NCI-H128 (cell line): ENCODE measurements around the gene TMPRSS3.

Experiments used
- DNase-seq: peaks from one replicate; lab custom pipeline; 2025; ENCODE audit not compliant: unreplicated experiment; lab: John Stamatoyannopoulos, UW

The TMPRSS3 gene

DNA sequence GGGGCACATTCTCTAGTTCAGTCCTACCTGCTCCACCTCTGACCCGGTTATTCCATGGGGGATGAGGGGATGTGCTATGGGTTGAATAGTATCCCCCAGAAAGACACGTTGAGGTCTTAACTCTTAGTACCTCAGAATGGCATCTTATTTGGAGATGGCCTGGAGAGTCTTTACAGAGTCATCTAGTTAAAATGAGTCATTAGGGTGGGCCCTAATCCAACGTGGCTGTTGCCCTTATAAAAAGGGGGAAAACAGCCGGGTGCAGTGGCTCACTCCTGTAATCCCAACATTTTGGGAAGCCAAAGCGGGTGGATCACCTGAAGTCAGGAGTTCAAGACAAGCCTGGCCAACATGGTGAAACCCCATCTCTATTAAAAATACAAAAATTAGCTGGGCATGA lies 5.7 kb downstream of the TMPRSS3 start:
- no peak for DNase-seq

DNA sequence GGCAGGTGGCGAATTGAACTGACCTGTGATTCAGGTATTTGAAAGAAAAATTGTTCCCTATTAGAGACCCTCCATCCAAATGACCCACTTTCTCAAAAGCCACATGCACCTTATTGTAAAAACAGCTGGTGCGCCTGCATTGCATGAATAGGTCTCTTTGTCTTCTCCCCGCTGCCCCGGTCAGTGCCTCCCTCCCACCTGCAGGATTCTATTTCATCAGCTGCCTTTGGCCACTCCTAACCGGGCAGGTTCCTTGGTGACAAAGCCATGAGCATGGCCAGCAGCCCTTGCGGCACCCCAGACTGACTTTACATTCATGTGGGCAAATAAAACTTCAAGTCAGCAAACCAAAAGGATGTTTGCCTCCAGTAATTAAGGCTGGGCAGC lies 6.4 kb downstream of the TMPRSS3 start:
- no peak for DNase-seq

DNA sequence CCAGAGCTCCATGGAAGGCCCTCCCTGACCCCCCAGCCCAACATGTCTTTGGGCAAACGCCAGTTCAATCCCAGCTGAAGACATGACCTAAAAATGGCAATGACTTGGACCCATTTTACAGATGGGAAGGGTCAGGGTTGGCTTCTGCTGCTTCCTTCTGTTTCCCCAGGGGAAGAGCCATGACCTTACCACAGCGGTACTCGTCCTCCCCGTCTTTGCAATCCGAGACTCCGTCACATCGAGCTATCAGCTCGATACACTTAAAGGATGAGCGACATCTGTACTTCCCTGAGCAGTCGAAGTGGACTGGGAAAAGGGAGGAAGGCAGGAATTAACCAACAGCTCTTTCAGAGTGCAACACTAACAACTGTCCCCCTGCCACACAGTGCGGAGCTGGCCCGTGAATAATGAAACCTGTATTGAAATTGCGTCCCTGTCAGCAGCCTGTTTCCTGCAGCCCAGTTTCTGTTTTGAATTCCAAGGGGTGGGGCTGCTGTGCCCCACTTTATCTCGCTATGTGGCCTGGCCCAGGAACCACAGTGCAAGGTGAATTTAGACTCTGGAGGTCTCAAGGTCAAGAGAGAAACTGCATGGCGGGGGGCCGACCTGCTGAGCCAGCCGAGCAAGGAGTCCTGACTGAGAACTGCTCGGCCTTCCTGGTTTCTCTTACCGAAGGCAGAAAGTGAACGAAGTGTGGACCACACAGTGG lies 7.0 kb downstream of the TMPRSS3 start:
- DNase-seq, result no peak

DNA sequence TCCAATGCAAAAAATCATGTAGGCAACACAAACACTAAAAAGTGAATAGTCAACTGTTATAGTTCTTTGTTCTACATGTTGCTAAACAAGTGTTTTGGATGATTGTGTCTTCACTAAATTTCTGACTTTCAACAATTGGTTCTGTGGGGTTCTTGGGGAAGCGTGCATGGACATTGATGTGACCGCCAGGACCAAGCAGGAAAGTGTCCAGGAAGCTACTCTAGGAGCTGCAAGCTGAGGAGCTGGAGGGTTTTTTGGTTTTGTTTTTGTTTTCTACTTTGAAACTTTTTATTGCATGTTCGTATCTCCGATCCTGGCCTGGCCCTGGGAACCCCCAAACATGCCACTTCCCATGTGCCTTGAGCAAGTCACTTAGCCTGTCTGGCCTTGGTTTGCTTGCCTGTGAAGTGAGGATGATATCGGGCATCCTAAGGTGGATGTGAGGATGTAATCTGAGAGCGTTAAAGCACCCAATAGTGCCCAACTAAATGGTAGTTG lies 8.0 kb downstream of the TMPRSS3 start:
- no peak for DNase-seq

DNA sequence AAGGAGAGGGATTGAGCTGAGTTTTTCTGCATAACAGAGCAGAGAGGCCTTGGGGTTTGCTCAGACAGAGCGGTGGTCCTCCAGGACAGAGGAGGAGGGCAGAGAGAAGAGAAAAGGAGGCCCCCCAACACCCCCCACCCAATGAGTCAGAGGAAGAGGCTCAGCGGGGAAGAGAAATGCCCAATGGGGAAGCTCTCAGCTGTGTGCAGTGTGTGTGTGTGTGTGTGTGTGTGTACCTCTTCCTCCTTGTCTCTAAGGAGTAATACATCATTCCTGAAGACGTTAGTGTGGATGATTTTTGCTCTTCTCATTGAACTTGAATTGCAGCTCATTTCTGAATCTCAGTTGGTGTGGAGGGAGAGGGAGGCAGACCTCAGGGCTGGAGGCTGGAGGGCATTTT lies 8.7 kb downstream of the TMPRSS3 start:
- no peak for DNase-seq

DNA sequence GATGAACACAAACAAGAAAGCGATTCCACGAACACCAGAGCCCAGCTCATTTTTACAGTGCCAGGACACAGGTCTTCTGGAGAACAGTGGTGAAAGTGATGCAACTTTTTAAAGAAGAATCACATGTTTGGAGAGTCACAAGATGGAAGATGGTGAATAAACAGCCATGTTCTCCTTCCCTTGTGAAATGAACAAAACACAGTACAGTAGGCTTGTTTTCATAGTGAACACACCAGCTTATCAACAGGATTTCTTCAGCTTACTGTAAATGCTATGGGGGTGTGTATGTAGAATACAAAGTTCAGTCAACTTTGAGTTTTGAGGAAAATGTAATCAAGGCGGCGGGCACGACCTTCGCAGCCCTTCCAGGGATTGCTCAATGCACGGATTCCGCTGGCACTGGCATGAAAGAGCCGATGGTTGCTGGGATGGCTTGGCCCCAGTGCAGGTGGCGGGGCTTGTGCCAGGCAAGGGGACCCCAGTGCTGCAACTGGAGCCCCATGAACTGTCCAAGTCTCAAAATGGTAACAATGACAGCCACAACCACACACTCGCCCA lies 9.7 kb downstream of the TMPRSS3 start:
- no peak for DNase-seq

DNA sequence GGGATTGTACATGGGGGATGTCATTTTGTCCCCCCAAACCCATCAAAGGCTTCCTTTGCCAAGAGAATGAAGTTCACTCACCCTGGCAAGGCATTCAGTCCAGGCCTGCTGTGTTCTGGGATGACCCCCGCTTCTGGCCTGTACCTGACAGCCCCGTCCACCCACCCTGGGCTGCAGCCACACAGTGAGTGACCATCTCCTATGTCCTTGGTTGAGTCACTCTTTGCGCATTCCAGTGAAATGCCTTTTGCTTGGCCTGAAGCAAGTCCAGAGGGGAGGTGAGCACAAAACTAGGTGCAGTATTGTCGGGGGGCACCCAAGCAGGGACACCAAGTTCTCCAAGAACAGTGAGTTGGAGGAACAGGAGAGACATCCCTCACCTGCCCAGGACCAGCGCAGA lies 10.2 kb downstream of the TMPRSS3 start:
- no peak for DNase-seq

DNA sequence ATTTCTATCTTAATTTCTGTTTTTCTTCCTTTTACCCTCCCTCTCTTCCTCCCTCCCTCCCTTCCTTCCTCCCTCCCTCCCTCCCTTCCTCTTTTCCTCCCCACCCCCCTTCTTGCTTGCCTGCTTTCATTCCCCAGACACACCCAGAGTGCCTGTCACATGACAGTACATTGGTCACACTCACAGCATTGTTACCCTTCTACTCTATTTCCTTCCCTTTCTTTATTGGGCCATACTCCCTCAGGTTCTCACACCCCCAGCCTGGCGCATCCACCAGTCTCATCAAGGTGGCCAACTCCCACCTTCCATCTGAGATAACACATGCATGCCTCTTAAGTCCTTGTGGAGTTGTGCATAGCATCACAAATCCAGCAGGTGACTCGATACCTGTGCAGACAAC lies 10.9 kb downstream of the TMPRSS3 start:
- DNase-seq, result no peak

DNA sequence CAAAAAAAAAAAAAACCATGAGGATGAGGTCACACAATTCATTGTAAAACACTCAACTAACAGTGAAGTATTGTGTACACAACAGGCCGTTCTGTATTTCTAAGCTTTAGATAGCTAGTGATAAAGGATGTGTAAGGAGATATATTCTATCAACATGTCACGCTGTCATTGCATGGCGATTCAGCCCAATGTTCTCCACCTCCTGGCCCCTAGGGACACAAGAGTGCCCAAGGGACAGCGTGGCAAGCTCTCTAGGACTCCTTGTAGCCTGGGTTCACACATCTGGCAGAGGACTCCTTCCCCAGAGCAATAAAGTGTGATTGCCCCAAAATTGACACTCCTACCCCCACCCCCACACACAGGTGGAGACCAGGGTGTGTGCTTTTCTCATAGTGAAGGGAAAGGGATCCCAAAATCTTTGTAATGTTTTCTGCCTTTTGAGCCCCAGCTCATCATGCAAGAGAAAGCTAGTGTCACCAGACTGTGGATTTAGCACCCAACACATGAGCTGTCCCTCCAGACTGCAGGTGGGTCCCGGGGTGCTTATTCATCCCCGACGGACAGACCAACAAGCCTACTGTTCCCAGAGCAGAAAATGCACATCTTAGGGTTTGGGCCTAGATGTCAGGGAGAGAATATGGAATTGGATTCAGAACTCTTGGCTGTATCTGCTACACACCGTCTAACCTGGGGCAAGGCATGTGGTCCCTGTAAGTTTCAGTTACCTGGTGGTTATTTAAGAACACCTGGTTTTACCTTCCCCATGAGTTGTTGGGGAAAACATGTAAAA lies 11.5 kb downstream of the TMPRSS3 start:
- DNase-seq, result no peak

DNA sequence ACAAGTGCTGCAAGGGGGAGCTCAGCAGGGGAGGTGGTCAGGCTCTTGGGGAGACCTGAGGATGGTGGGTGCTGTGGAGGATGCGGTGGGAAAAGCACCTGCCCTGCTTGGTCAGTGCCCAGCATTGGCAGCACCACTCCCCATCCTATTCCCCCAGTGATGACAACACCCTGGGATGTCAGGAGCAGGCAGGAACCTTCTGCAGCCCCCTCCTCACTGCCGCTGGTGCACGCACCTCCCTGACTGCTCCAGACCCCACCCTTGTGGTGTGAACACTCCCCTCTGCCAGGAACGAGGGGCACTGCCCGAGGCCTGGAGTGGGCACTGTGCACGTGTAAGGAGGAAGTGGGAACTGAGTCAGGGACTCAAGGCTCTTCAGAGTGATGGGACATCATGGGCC lies 12.5 kb downstream of the TMPRSS3 start:
- DNase-seq, result no peak

DNA sequence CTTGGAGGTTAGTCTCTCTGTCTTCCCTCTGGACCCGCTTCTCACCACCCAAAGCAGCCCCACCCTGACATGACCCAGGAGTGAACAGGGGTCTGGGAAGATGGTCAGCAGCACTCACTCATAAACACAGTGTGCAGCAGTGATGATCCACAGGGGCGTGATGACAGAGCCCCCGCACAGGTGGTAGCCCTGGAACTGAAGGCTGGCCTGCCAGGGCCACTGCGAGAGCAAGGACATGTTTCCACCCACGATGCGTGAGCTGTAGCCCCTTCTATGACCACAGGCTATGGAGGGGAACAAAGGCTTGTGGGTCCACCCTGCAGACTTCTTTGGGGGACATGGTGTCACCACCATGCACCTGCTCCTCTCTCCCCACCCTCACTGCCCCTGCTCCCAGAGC lies 12.9 kb downstream of the TMPRSS3 start:
- DNase-seq, result no peak

DNA sequence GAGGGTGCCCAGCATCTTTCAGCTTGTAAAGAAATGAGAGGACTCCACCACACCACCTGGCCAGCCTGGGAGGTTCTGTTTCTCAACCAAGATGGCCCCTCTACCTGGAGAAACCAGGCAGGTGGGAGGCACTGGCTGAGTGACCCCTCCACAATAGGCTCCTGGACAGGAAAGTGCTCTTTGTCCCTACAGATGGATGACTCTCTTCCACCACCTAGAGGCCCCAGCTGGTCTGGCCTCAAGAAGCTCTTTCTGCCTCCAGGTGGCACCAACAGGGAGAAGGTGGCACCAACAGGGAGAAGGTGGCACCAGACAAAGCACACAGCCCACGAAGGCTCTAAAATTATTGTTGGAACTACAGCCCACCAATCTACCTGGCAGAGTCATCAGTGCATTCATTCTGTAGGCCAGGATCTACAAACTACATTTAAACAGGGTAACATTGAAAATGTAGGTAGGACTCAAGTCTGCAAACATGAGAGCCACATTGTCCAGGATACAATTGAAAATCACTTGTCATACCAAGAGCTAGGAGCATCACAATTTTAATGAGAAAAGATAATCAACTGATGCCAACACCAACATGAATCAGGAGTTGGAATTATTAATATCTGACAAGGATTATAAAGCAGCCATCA lies 14.4 kb downstream of the TMPRSS3 start:
- no peak for DNase-seq

DNA sequence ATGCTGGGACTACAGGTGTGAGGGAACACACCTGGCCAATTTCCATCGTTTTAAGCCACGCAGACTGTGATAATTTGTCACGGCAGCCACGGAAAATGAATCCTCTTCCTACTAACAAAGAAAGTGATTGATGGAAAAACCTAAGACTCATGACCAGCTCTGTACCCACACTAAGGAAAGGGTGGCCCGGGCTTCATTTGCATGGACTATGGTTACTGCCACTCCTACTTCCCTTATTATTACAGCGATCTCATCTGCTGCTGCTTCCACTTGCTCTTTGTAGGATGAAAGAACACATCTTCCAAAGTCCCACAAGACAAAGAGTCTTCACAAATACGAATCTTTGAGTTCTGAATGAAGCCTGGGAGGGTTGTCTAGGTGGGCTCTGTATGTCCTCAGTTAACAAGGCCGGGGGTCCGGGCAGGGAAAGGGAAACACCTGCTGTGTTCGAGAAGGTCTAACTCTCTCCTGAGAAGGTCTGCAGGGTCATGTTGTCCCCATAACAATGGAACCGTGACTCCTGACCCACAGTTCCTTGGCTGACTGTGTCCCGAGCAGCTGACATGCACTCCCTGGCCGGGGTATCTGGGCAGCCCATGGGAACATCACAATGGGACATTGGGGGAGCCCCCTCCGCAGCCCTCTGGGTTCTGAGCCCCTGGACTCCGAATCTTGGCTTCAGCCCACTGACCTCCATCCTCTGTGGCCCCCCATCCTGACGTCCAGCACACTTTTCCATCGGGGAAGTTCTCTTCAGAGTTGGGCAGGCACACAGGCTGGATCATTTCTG lies 16.2 kb downstream of the TMPRSS3 start:
- no peak for DNase-seq

DNA sequence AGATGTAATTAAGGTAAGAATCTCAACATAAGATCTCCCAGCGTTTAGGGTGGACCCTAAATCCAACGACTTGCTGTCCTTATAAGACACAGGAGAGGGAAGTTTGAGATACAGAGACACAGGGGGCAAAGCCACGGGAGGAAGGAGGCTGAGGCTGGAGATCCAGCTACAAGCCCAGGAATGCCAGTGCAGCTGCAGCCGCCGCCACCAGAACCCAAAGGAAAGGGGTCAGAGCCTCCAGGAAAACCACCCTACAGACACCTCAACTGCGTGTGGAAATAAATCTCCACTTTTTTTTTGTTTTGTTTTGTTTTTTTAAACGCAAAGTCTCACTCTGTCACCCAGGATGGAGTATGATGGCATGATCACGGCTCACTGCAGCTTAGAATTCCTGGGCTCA lies 17.4 kb downstream of the TMPRSS3 start:
- DNase-seq, result no peak

DNA sequence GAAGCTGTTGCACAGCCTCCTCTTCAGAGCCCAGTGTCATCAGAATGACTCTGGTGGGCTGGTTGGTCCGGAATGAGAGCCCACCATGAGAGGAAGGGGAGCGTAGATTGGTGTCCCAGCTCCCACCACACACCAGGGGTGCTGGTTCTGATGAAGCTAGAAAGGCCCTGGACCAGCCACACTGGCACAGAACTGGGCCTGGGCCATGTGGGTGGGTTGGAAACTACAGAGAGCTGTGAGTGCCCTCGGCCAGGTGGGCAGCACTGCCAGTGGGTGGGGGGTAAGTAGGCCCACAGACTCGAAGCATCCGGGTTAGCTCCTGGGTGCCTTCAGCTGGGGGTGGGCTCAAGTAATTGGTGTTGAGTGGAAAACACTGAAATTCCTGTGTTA lies 17.9 kb downstream of the TMPRSS3 start:
- DNase-seq, result no peak

DNA sequence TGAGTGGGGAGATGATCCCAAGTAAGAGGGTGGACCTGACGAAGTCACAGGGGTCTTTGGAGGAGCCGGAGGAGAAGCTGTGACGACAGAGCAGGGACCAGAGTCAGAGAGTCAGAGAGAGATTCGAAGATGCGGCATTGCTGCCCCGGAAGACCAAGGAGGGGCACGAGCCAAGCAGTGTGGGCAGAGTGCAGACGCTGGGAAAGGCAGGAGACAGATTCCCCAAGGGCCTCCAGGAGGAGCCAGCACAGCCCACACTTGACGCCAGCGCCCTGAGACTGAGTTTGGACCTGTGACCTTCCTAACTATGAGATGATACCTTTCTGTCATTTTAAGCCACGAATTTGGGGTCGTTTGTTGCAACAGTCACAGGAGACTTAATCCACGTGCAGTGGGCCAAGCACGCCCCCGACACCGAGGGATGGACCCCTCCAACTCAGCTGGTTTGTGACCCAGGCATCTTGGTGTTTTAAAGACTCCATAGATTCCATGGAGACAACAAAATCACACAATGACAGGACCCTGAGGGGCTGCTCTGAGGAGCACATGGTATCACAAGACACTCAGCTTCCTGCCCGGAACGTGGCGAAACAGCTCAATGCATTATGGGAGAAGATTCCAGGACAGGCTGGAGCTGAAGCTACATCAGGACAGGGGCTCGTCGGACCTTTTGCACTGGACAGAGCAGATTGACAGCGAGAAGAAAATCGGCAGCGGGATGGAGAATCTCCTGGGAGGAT lies 18.5 kb downstream of the TMPRSS3 start:
- no peak for DNase-seq

DNA sequence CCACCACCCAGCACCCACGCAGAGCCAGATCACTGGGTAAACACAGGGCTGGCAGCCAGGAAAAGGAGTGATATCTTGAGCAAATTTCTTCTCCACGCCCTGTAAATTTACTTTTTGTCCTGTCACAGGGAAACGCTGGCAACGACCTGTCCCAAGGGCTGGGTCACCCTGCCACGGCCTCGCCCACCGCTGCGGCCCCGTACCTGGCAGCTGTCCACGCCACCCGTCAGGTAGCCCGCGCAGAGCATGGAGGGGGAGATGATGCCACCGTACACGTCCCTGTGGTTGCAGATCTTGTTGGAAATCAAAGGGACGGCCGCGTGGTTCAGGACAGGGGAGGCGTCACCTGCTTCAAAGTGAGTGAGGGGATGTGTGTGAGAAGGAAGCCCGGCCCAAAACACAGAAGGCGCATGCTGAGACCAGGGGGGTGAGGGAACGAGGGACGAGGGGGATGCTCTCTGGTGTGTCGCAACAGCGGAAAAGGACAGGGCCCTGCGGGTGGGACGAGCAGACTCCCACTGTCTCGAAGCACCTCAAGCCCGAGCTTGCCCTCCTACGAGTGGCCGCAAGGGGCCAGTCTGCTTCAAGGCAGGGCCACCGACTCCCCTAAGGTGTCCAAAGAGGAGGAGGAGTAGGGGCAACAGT lies 19.4 kb downstream of the TMPRSS3 start:
- DNase-seq, result no peak

DNA sequence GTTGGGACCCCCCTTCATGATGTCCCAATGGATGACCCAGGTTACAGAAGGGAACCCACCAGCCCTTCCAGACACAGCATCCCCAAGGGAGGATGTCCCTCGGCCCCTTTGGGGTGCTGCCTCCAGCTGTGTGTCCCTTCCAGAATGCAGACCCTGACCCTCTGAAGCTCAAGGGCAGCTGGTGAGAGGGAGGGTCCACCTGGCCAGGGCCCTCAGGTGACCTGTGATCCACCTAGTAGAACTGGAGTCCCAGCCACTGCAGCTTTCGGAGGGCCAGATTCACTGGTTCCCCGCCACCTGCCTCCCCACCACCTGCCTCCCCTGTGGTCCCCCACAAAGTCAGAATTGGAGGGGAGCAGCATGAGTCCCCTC lies 19.9 kb downstream of the TMPRSS3 start:
- DNase-seq, result no peak

DNA sequence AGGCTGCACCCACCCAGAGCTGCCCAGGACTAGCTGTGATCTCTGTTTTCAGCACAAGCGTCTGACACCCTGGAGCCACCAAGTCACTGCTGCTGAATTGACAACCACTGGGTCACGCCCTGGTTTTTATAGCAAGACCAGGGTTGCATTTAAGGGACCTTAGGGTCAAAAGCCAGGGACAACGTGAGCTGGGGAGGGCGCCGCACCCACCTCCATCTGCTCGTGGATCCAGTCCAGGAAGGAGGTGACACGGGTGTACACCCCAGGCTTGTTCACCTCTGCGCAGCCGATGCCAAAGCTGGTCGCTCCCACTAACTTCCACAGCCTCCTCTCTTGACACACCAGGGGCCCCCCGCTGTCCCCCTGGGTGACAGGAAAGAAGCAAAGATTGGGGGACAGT lies 20.3 kb downstream of the TMPRSS3 start:
- DNase-seq, result no peak
